Type B pancreatic cell (in vitro differentiated cells): Measurements from ENCODE around the gene PON3. TPM values are rescaled to one million over a fixed set of nuclear protein-coding genes. Genes with fewer than 3 reads are reported as not detected.

Experiments
- DNase-seq: peaks from one replicate; pipeline ENCODE4 v3.0.0; 2021; ENCODE audit warnings: mixed read lengths; ENCODE audit not compliant: unreplicated experiment; ENCODE audit errors: extremely low spot score
- H3K27ac Mint-ChIP-seq: 2 replicates; pipeline ENCODE4 v1.8.0; 2021; ENCODE audit warnings: mild to moderate bottlenecking, mixed read lengths
- H3K27me3 Mint-ChIP-seq: 2 replicates; pipeline ENCODE4 v1.8.0; 2021; ENCODE audit warnings: mixed read lengths
- H3K36me3 Mint-ChIP-seq: 2 replicates; pipeline ENCODE4 v1.8.0; 2021; ENCODE audit warnings: mixed read lengths
- H3K4me1 Mint-ChIP-seq: one replicate; pipeline ENCODE4 v1.8.0; 2021; ENCODE audit warnings: mixed read lengths; ENCODE audit not compliant: unreplicated experiment
- H3K4me3 Mint-ChIP-seq: 2 replicates; pipeline ENCODE4 v1.8.0; 2021; ENCODE audit warnings: mild to moderate bottlenecking, mixed read lengths
- H3K9me3 Mint-ChIP-seq: 2 replicates; pipeline ENCODE4 v1.8.0; 2021; ENCODE audit warnings: mixed read lengths
- total RNA-seq: library from RNA; stranded (reverse); gene quantifications from 2 replicates; pipeline ENCODE4 v1.2.1, GENCODE V29; 2021; ENCODE audit warnings: low replicate concordance
- TF ChIP-seq, protein P1 (sequence below): fragments of 200-600 bp; sonication (generic); conservative IDR thresholded peaks from 2 replicates; pipeline ENCODE4 v1.5.0; 2021; ENCODE audit warnings: antibody characterized with exemption, mild to moderate bottlenecking

PON3 gene
- total RNA-seq, 1 donor from 2014 or later: 0.17 TPM

DNA sequence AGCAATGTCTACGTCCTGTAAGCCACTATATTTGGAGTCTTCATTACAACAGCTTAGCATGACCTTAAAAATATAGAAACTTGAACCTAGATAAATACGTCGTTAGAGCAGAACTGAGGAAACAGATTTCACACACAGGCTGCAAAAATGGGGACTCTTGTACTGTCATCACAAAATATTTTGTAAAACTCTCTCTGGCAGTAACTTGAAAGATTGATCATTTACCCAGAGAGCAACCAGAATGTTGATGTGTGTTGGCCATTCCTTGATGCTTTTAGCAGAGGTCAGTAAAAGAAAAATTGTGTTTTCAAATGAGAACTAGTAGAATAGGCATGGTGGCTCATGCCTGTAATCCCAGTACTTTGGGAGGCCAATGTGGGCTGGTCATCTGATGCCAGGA, 57.3 kb downstream of the PON3 start:
- H3K9me3 Mint-ChIP-seq: peaks cover 9% of the 10 kb centered on the region
- TF ChIP-seq, protein P1, sequence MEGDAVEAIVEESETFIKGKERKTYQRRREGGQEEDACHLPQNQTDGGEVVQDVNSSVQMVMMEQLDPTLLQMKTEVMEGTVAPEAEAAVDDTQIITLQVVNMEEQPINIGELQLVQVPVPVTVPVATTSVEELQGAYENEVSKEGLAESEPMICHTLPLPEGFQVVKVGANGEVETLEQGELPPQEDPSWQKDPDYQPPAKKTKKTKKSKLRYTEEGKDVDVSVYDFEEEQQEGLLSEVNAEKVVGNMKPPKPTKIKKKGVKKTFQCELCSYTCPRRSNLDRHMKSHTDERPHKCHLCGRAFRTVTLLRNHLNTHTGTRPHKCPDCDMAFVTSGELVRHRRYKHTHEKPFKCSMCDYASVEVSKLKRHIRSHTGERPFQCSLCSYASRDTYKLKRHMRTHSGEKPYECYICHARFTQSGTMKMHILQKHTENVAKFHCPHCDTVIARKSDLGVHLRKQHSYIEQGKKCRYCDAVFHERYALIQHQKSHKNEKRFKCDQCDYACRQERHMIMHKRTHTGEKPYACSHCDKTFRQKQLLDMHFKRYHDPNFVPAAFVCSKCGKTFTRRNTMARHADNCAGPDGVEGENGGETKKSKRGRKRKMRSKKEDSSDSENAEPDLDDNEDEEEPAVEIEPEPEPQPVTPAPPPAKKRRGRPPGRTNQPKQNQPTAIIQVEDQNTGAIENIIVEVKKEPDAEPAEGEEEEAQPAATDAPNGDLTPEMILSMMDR: no peak
- DNase-seq: no peak
- no peak overlapping the region for H3K4me3 Mint-ChIP-seq
- no peaks in the 10 kb centered on the region for H3K36me3 Mint-ChIP-seq
- no peak overlapping the region for H3K27ac Mint-ChIP-seq
- peaks cover 4% of the 10 kb centered on the region for H3K4me1 Mint-ChIP-seq
- no peaks in the 10 kb centered on the region for H3K27me3 Mint-ChIP-seq

GRCh38 chr7:95335093-95335492, 61.1 kb downstream of the PON3 start:
- no peaks in the 10 kb centered on the region for H3K4me1 Mint-ChIP-seq
- H3K9me3 Mint-ChIP-seq: no peaks in the 10 kb centered on the region
- no peaks in the 10 kb centered on the region for H3K27me3 Mint-ChIP-seq
- H3K4me3 Mint-ChIP-seq: no peak overlapping the region
- TF ChIP-seq, protein P1: no peak
- H3K27ac Mint-ChIP-seq: no peak overlapping the region
- DNase-seq: no peak
- no peaks in the 10 kb centered on the region for H3K36me3 Mint-ChIP-seq

GRCh38 chr7:95334447-95334846, 61.7 kb downstream of the PON3 start:
- Mint-ChIP-seq H3K27me3 (no peaks in the 10 kb centered on the region), H3K9me3 (no peaks in the 10 kb centered on the region), H3K4me1 (no peaks in the 10 kb centered on the region), H3K36me3 (no peaks in the 10 kb centered on the region), H3K4me3 (no peak overlapping the region), H3K27ac (no peak overlapping the region)
- DNase-seq: no peak
- TF ChIP-seq, protein P1: no peak

- no peaks in the 10 kb centered on the region for H3K36me3 Mint-ChIP-seq
- H3K4me1 Mint-ChIP-seq: no peaks in the 10 kb centered on the region
- peaks cover 9% of the 10 kb centered on the region for H3K27me3 Mint-ChIP-seq
- no peak overlapping the region for H3K4me3 Mint-ChIP-seq
- TF ChIP-seq, protein P1: no peak
- DNase-seq: no peak
- peaks cover 5% of the 10 kb centered on the region for H3K9me3 Mint-ChIP-seq
- H3K27ac Mint-ChIP-seq: no peak overlapping the region
Measured at GRCh38 chr7:95330961-95331337, 65.2 kb downstream of the PON3 start.

DNA sequence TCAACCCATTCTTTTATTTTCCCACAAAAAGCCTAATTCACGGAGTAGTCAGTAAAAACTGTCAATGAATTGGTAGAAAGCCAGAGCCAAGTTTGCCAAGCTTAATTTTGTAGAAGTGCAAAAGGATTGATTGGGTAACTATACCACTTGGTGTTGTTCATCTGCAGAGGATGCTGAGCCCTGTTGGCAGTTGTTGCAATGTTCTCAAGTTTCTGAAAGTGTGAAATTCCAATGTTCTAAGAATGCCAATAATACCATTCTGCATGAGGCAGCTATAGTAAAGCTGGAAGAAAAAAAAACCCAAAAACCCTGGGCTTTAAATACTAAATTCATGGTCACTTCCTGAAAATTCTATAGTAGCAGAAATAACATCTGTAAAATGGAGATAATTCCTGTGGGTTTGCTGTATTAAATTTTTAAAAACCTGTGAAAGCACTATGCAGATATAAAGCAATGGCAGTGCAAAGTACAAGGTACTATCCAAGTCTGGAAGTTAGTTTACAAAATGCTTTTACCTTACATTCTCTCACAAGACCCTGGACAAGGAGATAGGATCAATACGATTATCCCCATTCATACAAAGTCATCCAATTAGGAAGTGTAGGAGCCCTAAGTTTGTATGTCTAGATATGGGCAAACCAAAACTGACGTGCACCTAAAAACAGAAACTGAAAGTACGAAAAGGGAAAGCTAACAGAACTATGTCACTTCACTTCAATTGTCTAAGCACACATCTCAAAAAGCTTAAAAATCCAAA, 65.8 kb downstream of the PON3 start:
- no peak overlapping the region for H3K4me3 Mint-ChIP-seq
- TF ChIP-seq, protein P1: no peak
- H3K4me1 Mint-ChIP-seq: no peaks in the 10 kb centered on the region
- peaks cover 15% of the 10 kb centered on the region for H3K27me3 Mint-ChIP-seq
- H3K27ac Mint-ChIP-seq: no peak overlapping the region
- DNase-seq: no peak
- no peaks in the 10 kb centered on the region for H3K36me3 Mint-ChIP-seq
- H3K9me3 Mint-ChIP-seq: peaks cover 8% of the 10 kb centered on the region
